GM18520 (cell line): ENCODE results near the gene SLC31A2.

ENCODE experiments used
- ATAC-seq: cut with Tn5 transposase; IDR thresholded peaks from one replicate; pipeline ENCODE4 v1.9.1; 2021; ENCODE audit not compliant: unreplicated experiment

SLC31A2 gene

DNA sequence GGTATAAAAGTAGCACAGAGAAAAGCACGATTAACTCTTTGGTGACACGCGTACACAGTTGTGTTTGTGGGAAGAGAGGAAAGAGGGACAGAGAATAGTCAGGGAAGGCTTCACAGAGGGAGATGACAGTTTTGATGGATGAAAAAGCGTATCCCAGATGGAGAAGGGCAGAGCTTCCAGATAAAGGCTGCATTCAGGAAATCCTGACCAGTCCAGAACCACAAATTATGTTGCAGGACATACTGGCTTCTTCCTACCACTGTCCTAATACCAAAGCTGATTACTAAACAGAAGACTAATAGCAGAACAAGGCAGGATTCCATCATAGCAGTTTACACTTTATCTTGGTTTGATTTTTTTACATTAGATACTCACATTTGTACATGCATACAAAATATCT is 34.5 kb downstream of the SLC31A2 start:
- no peak for ATAC-seq

DNA sequence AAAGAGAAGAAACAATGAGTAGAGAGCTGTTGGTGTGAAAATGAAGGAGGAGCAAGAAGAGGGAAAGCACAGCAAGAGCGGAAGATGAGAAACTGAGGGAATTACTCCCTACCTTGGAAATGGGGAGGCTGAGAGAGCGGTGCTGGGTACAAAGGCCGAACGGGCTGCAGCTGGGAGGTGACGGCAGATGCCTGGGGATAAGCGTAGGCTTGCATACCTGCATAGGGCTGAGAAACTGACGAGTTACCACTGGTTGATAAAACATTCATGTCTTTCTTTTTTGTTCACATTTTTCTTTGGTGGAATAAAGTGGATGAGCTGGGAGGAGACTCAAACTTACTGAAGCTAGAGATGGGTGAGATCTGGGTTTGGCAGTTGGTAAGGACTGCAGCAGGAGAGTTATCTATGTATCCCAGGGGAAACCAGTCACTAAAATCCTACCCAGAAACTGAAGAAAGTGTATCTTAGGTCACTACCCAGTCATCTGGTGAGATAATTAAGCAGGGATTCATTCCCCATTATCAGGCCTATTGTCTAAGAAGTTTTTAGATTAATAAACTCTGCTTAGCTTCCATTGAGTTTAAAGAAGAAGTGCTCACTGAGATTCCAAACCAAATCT is 35.4 kb downstream of the SLC31A2 start:
- ATAC-seq = no peak

DNA sequence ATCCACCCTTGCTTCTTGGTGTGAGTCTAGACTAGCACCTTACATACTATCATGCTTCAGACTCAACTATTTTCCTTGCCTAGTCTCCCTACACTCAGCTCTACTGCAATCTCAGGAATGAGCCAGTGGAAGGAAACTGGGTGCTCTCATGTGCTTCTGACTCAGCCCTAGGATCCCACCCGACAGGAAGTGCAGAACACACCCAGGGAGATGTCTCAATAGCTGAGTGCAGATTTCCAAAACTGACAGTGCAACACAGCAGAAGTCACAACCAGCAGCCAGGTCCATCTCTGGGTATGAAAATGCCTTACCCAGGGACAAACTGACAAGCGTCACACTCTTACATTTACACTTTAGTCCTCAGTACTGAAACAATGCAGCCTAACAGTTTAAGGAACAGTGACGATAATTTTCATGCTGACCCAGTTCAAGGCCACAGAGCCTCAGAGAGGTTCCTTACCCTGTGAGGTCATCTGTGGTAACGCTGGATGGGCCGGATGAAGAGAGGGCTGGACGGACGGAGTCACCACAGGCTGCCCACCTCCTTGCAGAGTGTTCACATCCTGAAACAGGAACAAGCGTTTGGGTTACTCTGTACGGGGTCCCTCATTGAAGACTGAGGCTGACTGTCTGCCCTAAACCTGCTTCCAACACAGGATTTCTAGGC is 37.3 kb downstream of the SLC31A2 start:
- ATAC-seq = no peak

DNA sequence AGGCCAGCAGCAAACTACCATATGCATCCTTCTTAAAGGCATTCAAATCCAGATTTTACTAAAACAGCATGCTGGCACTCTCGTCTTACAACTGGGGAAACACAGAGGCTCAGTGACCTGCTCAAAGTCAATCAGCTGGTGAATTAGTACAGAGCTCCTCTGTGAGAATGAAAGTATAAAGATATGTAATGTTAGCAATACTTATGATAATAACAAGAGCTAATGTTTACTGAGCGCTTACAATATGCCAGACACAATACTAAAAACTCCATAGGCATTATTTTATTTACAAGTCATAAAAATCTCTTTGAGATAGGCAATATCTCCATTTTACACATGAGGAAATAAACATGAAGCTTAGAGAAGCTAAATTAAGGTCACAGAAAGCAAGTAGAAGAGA is 41.6 kb downstream of the SLC31A2 start:
- no peak for ATAC-seq

DNA sequence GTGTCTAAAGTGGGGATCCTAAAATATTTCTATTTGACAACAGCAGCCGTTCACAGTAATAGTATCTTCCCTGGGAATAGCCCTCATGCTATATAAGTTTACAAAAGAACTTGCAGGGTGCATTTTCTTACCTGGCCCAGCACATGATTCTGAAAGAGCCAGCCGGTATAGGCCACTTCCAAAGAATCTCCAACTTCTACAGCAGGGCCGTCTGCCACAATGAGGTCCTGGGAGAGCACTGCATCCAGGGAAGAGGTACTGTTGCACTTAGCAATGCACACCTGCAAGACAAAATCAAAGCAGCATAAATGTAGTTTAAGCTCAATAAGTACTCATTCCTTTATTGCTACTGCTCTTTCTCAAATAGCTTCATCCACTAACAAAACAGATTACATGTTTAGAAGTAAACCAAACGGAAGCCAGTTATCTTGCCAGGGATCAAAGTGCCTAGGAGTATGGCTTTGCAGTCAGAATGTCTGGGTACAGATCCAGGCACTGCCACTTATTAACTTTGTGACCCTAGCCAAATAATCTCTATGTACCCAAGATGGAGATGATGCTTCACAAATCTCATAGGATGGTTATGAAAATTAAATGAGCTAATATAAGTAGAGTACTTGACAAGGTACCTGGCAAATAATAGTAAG is 49.0 kb downstream of the SLC31A2 start:
- ATAC-seq = no peak

DNA sequence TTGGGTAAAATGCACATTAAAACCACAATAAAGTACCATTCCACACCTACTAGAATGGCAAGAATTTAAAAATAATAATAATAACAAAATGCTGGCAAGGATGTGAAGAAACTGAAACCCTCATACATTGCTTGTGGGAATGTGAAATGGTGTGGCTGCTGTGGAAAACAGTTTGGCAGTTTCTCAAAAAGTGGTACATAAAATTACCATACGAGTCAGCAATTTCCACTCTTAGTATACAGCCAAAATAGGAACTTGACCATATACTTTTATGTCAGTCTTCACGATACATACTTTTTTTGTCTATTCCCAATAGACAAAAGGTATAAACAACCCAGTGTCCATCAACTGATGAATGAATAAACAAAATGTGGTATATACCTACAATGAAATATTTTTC is 54.6 kb downstream of the SLC31A2 start:
- ATAC-seq = no peak

DNA sequence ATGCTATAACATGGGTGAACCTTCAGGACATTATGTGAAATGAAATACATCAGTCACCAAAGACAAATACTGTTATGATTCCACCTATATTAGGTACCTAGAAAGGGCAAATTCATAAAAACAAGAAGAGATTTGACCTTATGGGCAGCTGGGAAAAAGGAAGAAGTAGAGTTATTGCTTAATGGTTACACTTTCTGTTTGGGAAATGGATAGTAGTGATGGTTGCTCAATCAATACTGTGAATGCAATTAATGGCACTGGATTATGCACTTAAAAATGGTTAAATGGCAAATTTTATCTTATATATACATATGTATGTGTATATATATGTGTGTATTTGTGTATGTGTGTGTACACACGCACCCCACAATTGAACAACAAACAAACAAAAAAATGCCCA is 55.1 kb downstream of the SLC31A2 start:
- ATAC-seq = no peak

DNA sequence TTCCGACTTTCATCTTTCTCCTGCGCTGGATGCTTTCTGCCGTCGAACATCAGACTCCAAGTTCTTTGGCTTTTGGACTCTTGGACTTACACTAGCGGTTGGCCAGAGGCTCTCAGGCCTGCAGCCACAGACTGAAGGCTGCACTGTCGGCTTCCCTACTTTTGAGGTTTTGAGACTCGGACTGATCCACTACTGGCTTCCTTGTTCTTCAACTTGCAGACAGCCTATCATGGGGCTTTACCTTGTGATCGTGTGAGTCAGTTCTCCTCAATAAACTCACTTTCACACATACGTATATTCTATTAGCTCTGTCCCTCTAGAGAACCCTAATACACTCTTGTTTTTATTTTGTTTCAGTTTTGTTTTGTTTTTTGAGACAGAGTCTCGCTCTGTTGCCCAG is 60.0 kb downstream of the SLC31A2 start:
- peak; percentile 42 for ATAC-seq
